Forelimb muscle (tissue), 1 donor: ENCODE data around the gene NAV3. TPM values are rescaled to one million over a fixed set of nuclear protein-coding genes. Genes with fewer than 3 reads are reported as not detected.

Source experiments
- DNase-seq: peaks from one replicate; pipeline ENCODE4 v3.0.0-alpha.2; 2013; ENCODE audit warnings: low read depth
- polyA plus RNA-seq: library from polyadenylated mRNA; unstranded; fragments of 120-200 nt; gene quantifications from one replicate; pipeline ENCODE4 v1.2.1, GENCODE V29; 2013; ENCODE audit not compliant: insufficient read length

The NAV3 gene
- polyA plus RNA-seq, 1 donor = 14.0 TPM

GRCh38 chr12:78115889-78116288, 285.2 kb downstream of the NAV3 start:
- DNase-seq = no peak

- DNase-seq = no peak
Observed at GRCh38 chr12:78118036-78118435, 287.3 kb downstream of the NAV3 start.

- no peak for DNase-seq
Observed at GRCh38 chr12:78118486-78118885, 287.8 kb downstream of the NAV3 start.

- DNase-seq = no peak
Observed at GRCh38 chr12:78119351-78119918, 288.7 kb downstream of the NAV3 start.

GRCh38 chr12:78120306-78120705, 289.6 kb downstream of the NAV3 start:
- DNase-seq = no peak

- no peak for DNase-seq
Observed at GRCh38 chr12:78120866-78121560, 290.3 kb downstream of the NAV3 start.

GRCh38 chr12:78121969-78122610, 291.4 kb downstream of the NAV3 start:
- DNase-seq = no peak

- no peak for DNase-seq
Observed at GRCh38 chr12:78128211-78128610, 297.5 kb downstream of the NAV3 start.

- no peak for DNase-seq
Observed at GRCh38 chr12:78143717-78144116, 313.0 kb downstream of the NAV3 start.

GRCh38 chr12:78145398-78145797, 314.7 kb downstream of the NAV3 start:
- DNase-seq = no peak

GRCh38 chr12:78146365-78146772, 315.7 kb downstream of the NAV3 start:
- DNase-seq = no peak

GRCh38 chr12:78149459-78149858, 318.8 kb downstream of the NAV3 start:
- no peak for DNase-seq

GRCh38 chr12:78155546-78155945, 324.9 kb downstream of the NAV3 start:
- no peak for DNase-seq

GRCh38 chr12:78156751-78157150, 326.1 kb downstream of the NAV3 start:
- no peak for DNase-seq

- DNase-seq = no peak
Observed at GRCh38 chr12:78157199-78157598, 326.5 kb downstream of the NAV3 start.

- no peak for DNase-seq
Observed at GRCh38 chr12:78164154-78164553, 333.5 kb downstream of the NAV3 start.

- no peak for DNase-seq
Observed at GRCh38 chr12:78167510-78167909, 336.8 kb downstream of the NAV3 start.

GRCh38 chr12:78171061-78171460, 340.4 kb downstream of the NAV3 start:
- no peak for DNase-seq

GRCh38 chr12:78176643-78177042, 345.9 kb downstream of the NAV3 start:
- DNase-seq = no peak

- no peak for DNase-seq
Observed at GRCh38 chr12:78177298-78177697, 346.6 kb downstream of the NAV3 start.

GRCh38 chr12:78179346-78179745, 348.7 kb downstream of the NAV3 start:
- no peak for DNase-seq

GRCh38 chr12:78181544-78182162, 351.0 kb downstream of the NAV3 start:
- no peak for DNase-seq

- no peak for DNase-seq
Observed at GRCh38 chr12:78183824-78184223, 353.1 kb downstream of the NAV3 start.
